ENCODE data around the gene NKD2. TPM values are rescaled to one million over a fixed set of nuclear protein-coding genes. Genes with fewer than 3 reads are reported as not detected.
A peak's percentile ranks its signal among the peaks of the same experiment; 100 is the strongest.

The NKD2 gene
- total RNA-seq, 1 experiment from 2014 or later = 12.3 TPM

DNA sequence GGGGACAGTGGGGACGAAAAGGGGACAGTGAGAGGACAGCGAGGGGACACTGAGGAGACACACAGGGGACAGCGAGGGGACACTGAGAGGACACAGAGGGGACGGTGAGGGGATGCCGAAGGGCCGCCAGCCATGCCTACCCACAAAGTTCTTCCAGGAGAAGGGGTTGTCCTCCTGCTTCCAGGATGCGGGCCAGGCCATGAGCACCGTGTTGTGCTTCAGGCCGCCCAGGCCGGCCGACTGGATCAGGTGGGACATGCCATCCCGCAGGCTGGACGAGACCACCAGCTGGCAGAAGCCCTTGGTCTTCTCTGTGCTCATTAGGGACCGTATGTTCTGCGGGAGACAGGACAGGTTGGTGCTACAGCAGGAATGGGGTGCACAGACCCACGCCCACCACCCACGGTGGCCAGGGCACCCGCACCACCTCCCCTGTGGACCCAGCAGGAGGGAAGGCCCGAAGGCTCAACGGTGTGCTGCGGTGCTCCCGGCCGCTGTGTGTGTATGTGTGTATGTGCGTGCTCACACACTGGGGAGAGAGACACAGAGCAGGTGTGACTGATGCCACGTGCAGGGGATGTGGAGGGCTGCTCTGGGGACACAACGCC lies 56.6 kb downstream of the NKD2 start:
- TF ChIP-seq, protein P1, sequence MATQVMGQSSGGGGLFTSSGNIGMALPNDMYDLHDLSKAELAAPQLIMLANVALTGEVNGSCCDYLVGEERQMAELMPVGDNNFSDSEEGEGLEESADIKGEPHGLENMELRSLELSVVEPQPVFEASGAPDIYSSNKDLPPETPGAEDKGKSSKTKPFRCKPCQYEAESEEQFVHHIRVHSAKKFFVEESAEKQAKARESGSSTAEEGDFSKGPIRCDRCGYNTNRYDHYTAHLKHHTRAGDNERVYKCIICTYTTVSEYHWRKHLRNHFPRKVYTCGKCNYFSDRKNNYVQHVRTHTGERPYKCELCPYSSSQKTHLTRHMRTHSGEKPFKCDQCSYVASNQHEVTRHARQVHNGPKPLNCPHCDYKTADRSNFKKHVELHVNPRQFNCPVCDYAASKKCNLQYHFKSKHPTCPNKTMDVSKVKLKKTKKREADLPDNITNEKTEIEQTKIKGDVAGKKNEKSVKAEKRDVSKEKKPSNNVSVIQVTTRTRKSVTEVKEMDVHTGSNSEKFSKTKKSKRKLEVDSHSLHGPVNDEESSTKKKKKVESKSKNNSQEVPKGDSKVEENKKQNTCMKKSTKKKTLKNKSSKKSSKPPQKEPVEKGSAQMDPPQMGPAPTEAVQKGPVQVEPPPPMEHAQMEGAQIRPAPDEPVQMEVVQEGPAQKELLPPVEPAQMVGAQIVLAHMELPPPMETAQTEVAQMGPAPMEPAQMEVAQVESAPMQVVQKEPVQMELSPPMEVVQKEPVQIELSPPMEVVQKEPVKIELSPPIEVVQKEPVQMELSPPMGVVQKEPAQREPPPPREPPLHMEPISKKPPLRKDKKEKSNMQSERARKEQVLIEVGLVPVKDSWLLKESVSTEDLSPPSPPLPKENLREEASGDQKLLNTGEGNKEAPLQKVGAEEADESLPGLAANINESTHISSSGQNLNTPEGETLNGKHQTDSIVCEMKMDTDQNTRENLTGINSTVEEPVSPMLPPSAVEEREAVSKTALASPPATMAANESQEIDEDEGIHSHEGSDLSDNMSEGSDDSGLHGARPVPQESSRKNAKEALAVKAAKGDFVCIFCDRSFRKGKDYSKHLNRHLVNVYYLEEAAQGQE (IDR thresholded peaks at IDR 0.05; ENCODE audit: insufficient read depth in 1 of 2, low read depth in 2 of 2, low read length in 1 of 2) = no peak
- TF ChIP-seq POLR2AphosphoS5 (IDR thresholded peaks at IDR 0.05; ENCODE audit: low read depth, low read length) (no peak), SIN3A (IDR thresholded peaks at IDR 0.05; ENCODE audit: borderline replicate concordance, insufficient read depth, low read depth, low read length) (no peak), TCF7L2 (IDR thresholded peaks at IDR 0.05; ENCODE audit: low read depth, low read length) (no peak)
- TF ChIP-seq, protein P2, sequence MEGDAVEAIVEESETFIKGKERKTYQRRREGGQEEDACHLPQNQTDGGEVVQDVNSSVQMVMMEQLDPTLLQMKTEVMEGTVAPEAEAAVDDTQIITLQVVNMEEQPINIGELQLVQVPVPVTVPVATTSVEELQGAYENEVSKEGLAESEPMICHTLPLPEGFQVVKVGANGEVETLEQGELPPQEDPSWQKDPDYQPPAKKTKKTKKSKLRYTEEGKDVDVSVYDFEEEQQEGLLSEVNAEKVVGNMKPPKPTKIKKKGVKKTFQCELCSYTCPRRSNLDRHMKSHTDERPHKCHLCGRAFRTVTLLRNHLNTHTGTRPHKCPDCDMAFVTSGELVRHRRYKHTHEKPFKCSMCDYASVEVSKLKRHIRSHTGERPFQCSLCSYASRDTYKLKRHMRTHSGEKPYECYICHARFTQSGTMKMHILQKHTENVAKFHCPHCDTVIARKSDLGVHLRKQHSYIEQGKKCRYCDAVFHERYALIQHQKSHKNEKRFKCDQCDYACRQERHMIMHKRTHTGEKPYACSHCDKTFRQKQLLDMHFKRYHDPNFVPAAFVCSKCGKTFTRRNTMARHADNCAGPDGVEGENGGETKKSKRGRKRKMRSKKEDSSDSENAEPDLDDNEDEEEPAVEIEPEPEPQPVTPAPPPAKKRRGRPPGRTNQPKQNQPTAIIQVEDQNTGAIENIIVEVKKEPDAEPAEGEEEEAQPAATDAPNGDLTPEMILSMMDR (IDR thresholded peaks at IDR 0.05) = no peak
- no peak overlapping the region for H3K4me3 ChIP-seq (ENCODE audit: low read depth in 2 of 2, low read length in 2 of 2)
- H3K4me1 ChIP-seq (ENCODE audit: control insufficient read depth, insufficient read depth, low read length) = no peaks in the 10 kb centered on the region
- no peaks in the 10 kb centered on the region for H3K27me3 ChIP-seq (ENCODE audit: control insufficient read depth, insufficient read depth, low read length)
- H3K36me3 ChIP-seq (ENCODE audit: control insufficient read depth, insufficient read depth, low read length) = peaks cover 5% of the 10 kb centered on the region
- ChIA-PET POLR2A (no interaction called here), CTCF (interaction anchor here (0.6 kb wide), 1 partner anchor 229 kb away, joined by 3 read pairs; no protein-coding TSS in a partner anchor)
- intact Hi-C loops (cut with micrococcal nuclease; ENCODE audit: unreplicated experiment) (no loop called here), in situ Hi-C loops (cut with HindIII; ENCODE audit: low pct_unique_long_range_greater_than_20kb, low sequenced_read_pairs) (no loop called here)
- DNase-seq (ENCODE audit: low read depth, low spot score) (no peak), ATAC-seq (peak; percentile 8; the same call in 1 of the 2 replicates)
- H3K9me3 ChIP-seq (ENCODE audit: control insufficient read depth, insufficient read depth, low read depth, low read length) = no peaks in the 10 kb centered on the region
- no peak overlapping the region for H3K27ac ChIP-seq (ENCODE audit: low read length)
- BruUV-seq (replicated peaks) = no TSS peak

DNA sequence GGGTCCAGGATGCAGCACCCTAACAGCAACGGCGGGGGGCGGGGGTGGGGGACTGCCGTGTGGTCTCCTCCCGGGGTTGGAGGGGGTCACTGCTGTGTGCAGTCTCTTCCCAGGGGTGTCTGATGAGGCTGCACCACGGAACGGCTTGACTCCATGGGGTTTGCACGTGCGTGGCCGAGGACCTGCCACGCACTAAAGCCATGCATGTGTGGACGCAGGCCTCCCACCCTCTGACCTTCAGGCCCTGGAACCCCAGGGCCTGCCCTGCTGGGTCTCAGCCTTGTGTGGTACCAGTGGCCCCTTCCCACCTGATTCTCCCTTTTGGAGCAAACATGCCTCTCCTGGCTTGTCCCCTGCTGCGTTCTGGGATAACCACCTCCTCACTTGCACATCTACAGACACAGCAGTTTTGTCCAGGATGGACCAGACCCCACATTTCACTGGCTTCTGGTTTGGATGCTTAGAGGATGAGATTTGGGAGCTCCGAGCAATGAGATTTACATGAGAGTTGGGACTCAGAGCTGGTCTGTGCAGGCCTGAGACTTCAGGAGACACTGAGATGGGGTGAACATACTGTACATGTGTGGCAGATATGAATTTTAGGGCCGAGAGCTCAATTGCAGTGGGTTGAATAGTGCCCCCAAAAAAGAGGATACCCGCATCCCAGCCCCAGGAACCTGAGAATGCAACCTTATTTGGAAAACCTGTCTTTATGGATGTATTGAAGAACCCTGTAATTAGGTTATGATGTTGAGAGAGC lies 57.5 kb downstream of the NKD2 start:
- POLR2A ChIA-PET = interaction anchor here (0.5 kb wide), 1 partner anchor 40 kb away, joined by 10 read pairs; no protein-coding TSS in a partner anchor
- H3K27me3 ChIP-seq (ENCODE audit: control insufficient read depth, insufficient read depth, low read length) = no peaks in the 10 kb centered on the region
- H3K9me3 ChIP-seq (ENCODE audit: control insufficient read depth, insufficient read depth, low read depth, low read length) = no peaks in the 10 kb centered on the region
- no peak overlapping the region; the same call in 1 of the 2 replicates for H3K27ac ChIP-seq (ENCODE audit: low read length)
- in situ Hi-C loops (cut with HindIII; ENCODE audit: low pct_unique_long_range_greater_than_20kb, low sequenced_read_pairs) (no loop called here), intact Hi-C loops (cut with micrococcal nuclease; ENCODE audit: unreplicated experiment) (no loop called here)
- no peak for TF ChIP-seq TCF7L2 (IDR thresholded peaks at IDR 0.05; ENCODE audit: low read depth, low read length)
- TF ChIP-seq, protein P1 (IDR thresholded peaks at IDR 0.05; ENCODE audit: insufficient read depth in 1 of 2, low read depth in 2 of 2, low read length in 1 of 2) = no peak
- TF ChIP-seq SIN3A (IDR thresholded peaks at IDR 0.05; ENCODE audit: borderline replicate concordance, insufficient read depth, low read depth, low read length) = no peak
- TF ChIP-seq, protein P2 (IDR thresholded peaks at IDR 0.05) = no peak
- no peak for TF ChIP-seq POLR2AphosphoS5 (IDR thresholded peaks at IDR 0.05; ENCODE audit: low read depth, low read length)
- CTCF ChIA-PET = interaction anchor here (0.5 to 0.6 kb wide), 2 partner anchors 85 to 228 kb away, joined by 3 to 4 read pairs; no protein-coding TSS in a partner anchor
- peaks cover 4% of the 10 kb centered on the region for H3K36me3 ChIP-seq (ENCODE audit: control insufficient read depth, insufficient read depth, low read length)
- no peaks in the 10 kb centered on the region for H3K4me1 ChIP-seq (ENCODE audit: control insufficient read depth, insufficient read depth, low read length)
- DNase-seq (ENCODE audit: low read depth, low spot score) = no peak
- H3K4me3 ChIP-seq (ENCODE audit: low read depth in 2 of 2, low read length in 2 of 2) = no peak overlapping the region
- ATAC-seq = no peak
- TSS peak; percentile 50 for BruUV-seq (replicated peaks)

Data from Panc1 (cell line).